ENCODE data around the gene DGKB. TPM values are rescaled to one million over a fixed set of nuclear protein-coding genes. Genes with fewer than 3 reads are reported as not detected.

The DGKB gene
- total and polyA plus RNA-seq, 7 donors: 0.39 to 22.4 (median 11.3) TPM; not detected in 2

GRCh38 chr7:14407246-14408015 lies 495.1 kb downstream of the DGKB start:
- intact Hi-C loops (cut with DNase I): no loop called here
- Histone ChIP-seq H3K27me3 (no peaks in the 10 kb centered on the region), H3K4me3 (no peak overlapping the region), H3K27ac (no peak overlapping the region), H3K9me3 (no peaks in the 10 kb centered on the region), H3K36me3 (no peaks in the 10 kb centered on the region), H3K4me1 (no peaks in the 10 kb centered on the region)
- no peak for TF ChIP-seq POLR2AphosphoS5 (IDR thresholded peaks at IDR 0.05)
- WGBS, 2 donors: 55 to 66% methylated on average over 6 of the region's 6 CpGs
- no peak for DNase-seq

- 81 to 83% methylated on average over 2 of the region's 2 CpGs for WGBS, 2 donors
- no peaks in the 10 kb centered on the region for H3K4me1 ChIP-seq
- DNase-seq: no peak
- TF ChIP-seq POLR2A (IDR thresholded peaks at IDR 0.05) (no peak), POLR2AphosphoS5 (IDR thresholded peaks at IDR 0.05) (no peak), EP300 (IDR thresholded peaks at IDR 0.05) (no peak), CTCF (IDR thresholded peaks at IDR 0.05) (no peak)
- no peak overlapping the region for H3K4me3 ChIP-seq
- no peaks in the 10 kb centered on the region for H3K27me3 ChIP-seq
- H3K9me3 ChIP-seq: no peaks in the 10 kb centered on the region
- no peaks in the 10 kb centered on the region for H3K36me3 ChIP-seq
- intact Hi-C loops (cut with DNase I): no loop called here
- no peak overlapping the region for H3K27ac ChIP-seq
Measured at GRCh38 chr7:14403587-14403986, 499.0 kb downstream of the DGKB start.

GRCh38 chr7:14400271-14400670 lies 502.3 kb downstream of the DGKB start:
- intact Hi-C loops (cut with DNase I): no loop called here
- TF ChIP-seq EP300 (IDR thresholded peaks at IDR 0.05): no peak
- H3K36me3 ChIP-seq: no peaks in the 10 kb centered on the region
- H3K4me1 ChIP-seq: no peaks in the 10 kb centered on the region
- no peaks in the 10 kb centered on the region for H3K27me3 ChIP-seq
- H3K27ac ChIP-seq: no peak overlapping the region
- no peaks in the 10 kb centered on the region for H3K9me3 ChIP-seq
- no peak for DNase-seq
- no peak overlapping the region for H3K4me3 ChIP-seq
- 62 to 63% methylated on average over 3 of the region's 3 CpGs for WGBS, 2 donors

GRCh38 chr7:14398526-14398925 lies 504.0 kb downstream of the DGKB start:
- intact Hi-C loops (cut with DNase I): no loop called here
- Histone ChIP-seq H3K4me3 (no peak overlapping the region), H3K27ac (no peak overlapping the region), H3K9me3 (no peaks in the 10 kb centered on the region), H3K27me3 (no peaks in the 10 kb centered on the region), H3K4me1 (no peaks in the 10 kb centered on the region), H3K36me3 (no peaks in the 10 kb centered on the region)
- no peak for DNase-seq
- TF ChIP-seq POLR2AphosphoS5 (IDR thresholded peaks at IDR 0.05) (no peak), EP300 (IDR thresholded peaks at IDR 0.05) (no peak), CTCF (IDR thresholded peaks at IDR 0.05) (no peak), POLR2A (IDR thresholded peaks at IDR 0.05) (no peak)

GRCh38 chr7:14395860-14396259 lies 506.7 kb downstream of the DGKB start:
- H3K27me3 ChIP-seq: no peaks in the 10 kb centered on the region
- no peak overlapping the region for H3K4me3 ChIP-seq
- no peaks in the 10 kb centered on the region for H3K4me1 ChIP-seq
- H3K9me3 ChIP-seq: no peaks in the 10 kb centered on the region
- H3K27ac ChIP-seq: no peak overlapping the region
- no peaks in the 10 kb centered on the region for H3K36me3 ChIP-seq
- intact Hi-C loops (cut with DNase I): no loop called here
- no peak for DNase-seq
- no peak for TF ChIP-seq POLR2A (IDR thresholded peaks at IDR 0.05)
- TF ChIP-seq POLR2AphosphoS5 (IDR thresholded peaks at IDR 0.05): no peak
- no peak for TF ChIP-seq EP300 (IDR thresholded peaks at IDR 0.05)
- no peak for TF ChIP-seq CTCF (IDR thresholded peaks at IDR 0.05)

GRCh38 chr7:14394786-14395185 lies 507.8 kb downstream of the DGKB start:
- Histone ChIP-seq H3K27me3 (no peaks in the 10 kb centered on the region), H3K4me1 (no peaks in the 10 kb centered on the region), H3K36me3 (no peaks in the 10 kb centered on the region), H3K4me3 (no peak overlapping the region), H3K9me3 (no peaks in the 10 kb centered on the region), H3K27ac (no peak overlapping the region)
- 64 to 84% methylated on average over 2 of the region's 2 CpGs for WGBS, 2 donors
- intact Hi-C loops (cut with DNase I): no loop called here
- no peak for DNase-seq
- no peak for TF ChIP-seq POLR2A (IDR thresholded peaks at IDR 0.05)
- TF ChIP-seq POLR2AphosphoS5 (IDR thresholded peaks at IDR 0.05): no peak
- no peak for TF ChIP-seq CTCF (IDR thresholded peaks at IDR 0.05)
- no peak for TF ChIP-seq EP300 (IDR thresholded peaks at IDR 0.05)

Measured in sigmoid colon (tissue), 7 donors.